Activated naive CD8-positive, alpha-beta T cell (primary cell): Measurements from ENCODE around the gene KIF18A.
"Not testable (repeated sequence)": the region's sequence is repeated elsewhere in the genome, so short reads cannot be mapped to it uniquely, and the experiment has no call there.

Source experiments
- H3K27ac Mint-ChIP-seq: one replicate; pipeline ENCODE4 v1.8.0; 2021; ENCODE audit warnings: mixed read lengths
- H3K27me3 Mint-ChIP-seq: one replicate; pipeline ENCODE4 v1.8.0; 2021; ENCODE audit warnings: mixed read lengths
- H3K36me3 Mint-ChIP-seq: one replicate; pipeline ENCODE4 v1.8.0; 2021; ENCODE audit warnings: mixed read lengths
- H3K4me1 Mint-ChIP-seq: one replicate; pipeline ENCODE4 v1.8.0; 2021; ENCODE audit warnings: low read depth, mixed read lengths
- H3K4me3 Mint-ChIP-seq: one replicate; pipeline ENCODE4 v1.8.0; 2021; ENCODE audit warnings: mild to moderate bottlenecking, mixed read lengths
- H3K9me3 Mint-ChIP-seq: one replicate; pipeline ENCODE4 v1.8.0; 2021; ENCODE audit warnings: low read depth, mixed read lengths

KIF18A gene

DNA sequence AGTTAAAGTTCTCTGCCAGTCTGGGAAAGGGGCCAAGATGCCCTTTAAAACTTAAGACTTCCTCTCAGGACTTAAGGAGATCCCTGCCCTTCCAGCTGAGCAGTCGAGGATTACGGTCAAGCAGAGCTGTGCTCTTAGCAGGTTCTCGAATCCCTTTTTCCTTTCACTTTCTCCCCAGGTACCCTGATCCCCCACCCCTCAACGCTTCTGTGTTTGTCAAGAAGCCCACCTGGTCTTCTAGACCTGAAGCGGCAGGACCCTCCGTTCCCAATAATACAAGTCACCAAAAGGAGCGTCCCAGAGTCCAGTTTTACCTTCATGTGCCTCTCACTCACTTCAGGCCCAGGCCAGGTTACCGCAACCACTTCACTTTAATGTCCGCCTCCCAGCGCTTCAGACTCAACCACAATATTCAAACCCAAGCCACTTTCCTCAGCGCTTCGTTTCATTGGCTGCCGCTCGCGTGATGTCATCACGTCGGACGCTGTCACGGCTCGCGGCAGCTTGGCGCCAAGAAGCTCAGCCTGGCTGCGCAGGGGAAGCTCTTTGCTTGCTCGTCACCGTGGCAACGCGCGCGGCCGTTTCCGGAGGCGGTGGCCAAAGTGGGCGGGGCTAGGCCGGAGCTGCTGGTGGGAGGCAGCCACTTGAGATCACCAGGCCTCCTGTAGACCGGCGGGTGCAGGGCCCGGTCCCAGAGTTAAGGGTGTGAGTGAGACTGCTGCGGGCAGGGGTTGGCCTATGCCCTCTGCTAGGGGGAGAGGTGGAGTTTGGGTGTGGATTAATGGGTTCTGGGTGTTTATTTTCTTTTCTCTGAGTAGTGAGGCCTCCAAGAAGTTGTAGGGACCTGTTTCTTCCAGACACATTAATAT lies at the start of gene KIF18A, which contains the start of gene METTL15:
TSS of gene KIF18A (minus strand) at position 407 of the 869 bp plus-strand sequence. CDS start 10,209 bp downstream, outside the sequence.
TSS of gene METTL15 (plus strand) at position 639 of the 869 bp plus-strand sequence. CDS start 4,947 bp downstream, outside the sequence.
- H3K27ac Mint-ChIP-seq, result peak within 1 kb of the TSS; percentile 96
- no peaks in the 10 kb centered on the region for H3K36me3 Mint-ChIP-seq
- H3K27me3 Mint-ChIP-seq, result no peaks in the 10 kb centered on the region
- peaks cover 52% of the 10 kb centered on the region for H3K4me1 Mint-ChIP-seq
- peak within 1 kb of the TSS; percentile 99 for H3K4me3 Mint-ChIP-seq
- H3K9me3 Mint-ChIP-seq, result no peaks in the 10 kb centered on the region

DNA sequence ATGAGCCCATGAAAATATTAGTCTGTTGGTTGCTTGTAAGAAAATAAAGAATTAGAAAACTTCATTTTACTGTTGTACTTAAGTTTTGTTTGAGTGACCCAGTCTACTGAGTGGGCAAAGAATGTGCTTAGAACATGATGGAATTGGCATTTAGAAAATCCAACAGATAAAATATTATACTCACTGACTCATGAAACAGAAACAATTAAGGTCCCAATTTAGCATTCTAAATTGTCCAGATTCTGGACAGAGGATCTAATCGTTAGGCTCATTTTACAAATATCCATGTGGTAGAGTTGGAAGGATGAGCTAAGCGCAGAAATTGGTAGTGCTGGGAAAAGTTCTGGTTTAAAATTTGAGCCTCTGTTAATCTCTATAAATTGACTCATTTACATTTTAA lies 45.6 kb upstream of the KIF18A start:
- Mint-ChIP-seq H3K4me1 (no peaks in the 10 kb centered on the region), H3K4me3 (no peak overlapping the region), H3K36me3 (peaks cover 22% of the 10 kb centered on the region), H3K27me3 (no peaks in the 10 kb centered on the region), H3K27ac (no peak overlapping the region), H3K9me3 (peaks cover 5% of the 10 kb centered on the region)

DNA sequence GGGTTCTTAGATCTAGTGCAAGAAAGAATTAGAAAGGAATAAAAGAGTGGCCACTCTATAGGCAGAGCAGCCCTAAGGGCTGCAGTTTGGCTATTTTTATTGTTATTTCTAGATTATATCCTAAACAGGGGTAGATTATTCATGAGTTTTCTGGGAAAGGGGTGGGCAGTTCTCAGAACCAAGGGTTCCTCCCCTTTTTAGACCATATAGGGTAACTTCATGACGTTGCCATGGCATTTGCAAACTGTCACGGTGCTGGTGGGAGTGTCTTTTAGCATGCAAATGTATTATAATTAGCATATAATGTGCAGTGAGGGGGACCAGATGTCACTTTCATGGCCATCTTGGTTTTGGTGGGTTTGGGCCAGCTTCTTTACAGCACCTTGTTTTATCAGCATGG lies 44.8 kb upstream of the KIF18A start:
- Mint-ChIP-seq H3K27ac (no peak overlapping the region), H3K4me1 (no peaks in the 10 kb centered on the region), H3K4me3 (no peak overlapping the region), H3K9me3 (peaks cover 3% of the 10 kb centered on the region), H3K36me3 (peaks cover 24% of the 10 kb centered on the region), H3K27me3 (no peaks in the 10 kb centered on the region)

DNA sequence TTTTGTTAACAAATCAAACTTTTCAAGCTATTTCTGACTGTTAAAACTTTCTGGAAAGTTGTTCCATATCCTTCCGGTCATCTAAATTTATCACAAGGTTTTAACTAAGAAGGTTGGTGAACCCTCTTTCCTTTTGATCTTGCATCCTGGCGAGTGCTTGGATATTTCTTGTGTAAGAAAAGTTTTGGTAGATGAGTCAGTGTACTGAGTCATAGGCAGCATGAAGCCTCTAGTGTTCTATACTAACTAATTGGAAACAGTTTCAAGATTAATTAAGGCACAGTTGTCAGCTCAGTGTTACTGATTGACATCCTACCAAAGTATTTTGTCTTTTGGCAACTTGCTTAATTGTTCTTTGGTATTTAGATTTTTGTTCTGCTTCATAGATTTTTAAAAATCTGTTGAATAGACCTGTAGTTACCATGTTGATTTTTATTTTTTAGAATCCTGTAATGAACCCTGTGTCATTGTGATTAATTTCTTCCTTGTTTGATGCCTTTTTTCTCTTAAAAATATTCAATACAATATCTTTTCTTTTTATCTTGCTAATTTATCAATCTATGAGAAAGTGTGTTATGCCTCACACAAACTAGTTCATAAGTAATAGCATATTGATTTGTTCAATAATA lies 38.3 kb upstream of the KIF18A start:
- Mint-ChIP-seq H3K27me3 (no peaks in the 10 kb centered on the region), H3K27ac (no peak overlapping the region), H3K9me3 (no peaks in the 10 kb centered on the region), H3K4me3 (no peak overlapping the region), H3K36me3 (peaks cover 16% of the 10 kb centered on the region), H3K4me1 (peaks cover 2% of the 10 kb centered on the region)

DNA sequence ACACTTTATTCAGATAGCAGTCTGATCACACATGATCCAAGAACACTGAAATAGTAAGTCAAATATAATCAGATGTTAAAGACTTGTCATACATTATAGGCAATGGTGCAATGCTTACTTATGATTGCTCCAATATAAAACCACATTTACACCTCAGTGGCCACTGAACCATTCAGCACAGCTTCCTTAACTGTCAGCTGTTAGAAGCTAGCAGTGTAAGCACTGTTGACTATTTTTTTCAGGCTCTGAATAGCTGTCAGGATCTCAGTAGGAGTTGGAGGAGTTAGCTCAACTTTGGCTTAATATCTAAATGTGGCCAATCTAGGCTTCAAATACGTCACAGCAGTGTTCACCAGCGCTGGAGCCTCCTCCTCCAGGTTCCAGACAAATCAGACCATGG lies 36.9 kb upstream of the KIF18A start:
- Mint-ChIP-seq H3K4me3 (no peak overlapping the region), H3K9me3 (no peaks in the 10 kb centered on the region), H3K36me3 (peaks cover 22% of the 10 kb centered on the region), H3K27ac (no peak overlapping the region), H3K4me1 (peaks cover 2% of the 10 kb centered on the region), H3K27me3 (no peaks in the 10 kb centered on the region)

DNA sequence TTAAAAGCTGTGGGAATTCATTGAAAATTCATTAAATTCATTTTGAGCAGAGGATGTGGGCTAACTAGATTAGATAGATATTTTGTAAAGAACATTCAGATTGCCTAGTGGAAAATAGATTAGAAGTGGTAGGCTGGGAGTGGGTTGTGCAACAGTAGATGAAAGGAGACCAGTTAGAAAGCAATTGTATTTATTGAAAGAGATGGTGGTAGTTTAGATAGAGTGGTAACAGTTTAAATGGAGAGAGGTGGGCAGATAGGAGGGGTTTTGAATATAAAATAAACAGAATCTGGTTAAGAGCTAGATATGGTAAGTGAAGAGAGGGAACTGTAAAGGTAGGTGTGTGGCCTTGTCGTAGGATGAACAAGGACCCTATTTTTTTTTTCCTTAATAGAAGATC lies 34.8 kb upstream of the KIF18A start:
- no peaks in the 10 kb centered on the region for H3K27me3 Mint-ChIP-seq
- H3K4me1 Mint-ChIP-seq, result peaks cover 2% of the 10 kb centered on the region
- no peak overlapping the region for H3K4me3 Mint-ChIP-seq
- no peak overlapping the region for H3K27ac Mint-ChIP-seq
- no peaks in the 10 kb centered on the region for H3K9me3 Mint-ChIP-seq
- peaks cover 24% of the 10 kb centered on the region for H3K36me3 Mint-ChIP-seq

DNA sequence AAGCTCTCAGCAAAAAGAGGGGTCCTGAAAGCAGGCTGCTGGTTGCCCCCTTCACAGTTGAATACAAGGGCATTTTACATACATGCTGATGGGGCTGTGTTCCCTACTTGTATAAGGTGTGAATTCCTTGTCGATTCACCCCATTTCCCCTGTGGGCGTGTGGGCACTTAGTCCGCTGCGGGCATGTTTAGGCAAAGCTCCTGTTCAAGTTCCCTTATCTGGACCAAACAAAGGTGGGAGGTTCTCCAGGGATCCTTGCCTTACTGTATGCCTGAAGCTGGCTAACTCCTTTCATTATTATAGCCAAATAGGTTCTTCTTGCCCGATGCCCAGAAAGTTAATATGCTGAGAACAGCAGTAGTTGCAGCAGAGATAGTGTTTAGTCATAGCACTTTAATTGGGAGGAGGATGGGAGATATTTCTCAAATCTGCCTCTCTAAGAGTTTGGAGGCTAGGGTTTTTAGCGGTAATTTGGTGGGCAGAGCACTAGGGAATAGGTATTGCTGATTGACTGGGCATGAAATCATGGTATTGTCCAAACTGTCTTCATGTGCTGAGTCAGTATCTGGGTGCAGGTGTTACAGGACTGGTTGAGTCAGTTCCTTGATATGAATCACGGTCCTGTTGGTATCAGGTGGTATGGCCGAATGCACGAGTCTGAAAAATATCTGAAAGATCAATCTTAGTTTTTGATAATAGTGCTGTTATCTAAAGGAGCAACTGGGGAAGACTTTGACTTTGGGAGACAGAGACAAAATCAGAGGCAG lies 32.9 kb upstream of the KIF18A start:
- H3K4me3 Mint-ChIP-seq, result no peak overlapping the region
- peaks cover 10% of the 10 kb centered on the region for H3K9me3 Mint-ChIP-seq

DNA sequence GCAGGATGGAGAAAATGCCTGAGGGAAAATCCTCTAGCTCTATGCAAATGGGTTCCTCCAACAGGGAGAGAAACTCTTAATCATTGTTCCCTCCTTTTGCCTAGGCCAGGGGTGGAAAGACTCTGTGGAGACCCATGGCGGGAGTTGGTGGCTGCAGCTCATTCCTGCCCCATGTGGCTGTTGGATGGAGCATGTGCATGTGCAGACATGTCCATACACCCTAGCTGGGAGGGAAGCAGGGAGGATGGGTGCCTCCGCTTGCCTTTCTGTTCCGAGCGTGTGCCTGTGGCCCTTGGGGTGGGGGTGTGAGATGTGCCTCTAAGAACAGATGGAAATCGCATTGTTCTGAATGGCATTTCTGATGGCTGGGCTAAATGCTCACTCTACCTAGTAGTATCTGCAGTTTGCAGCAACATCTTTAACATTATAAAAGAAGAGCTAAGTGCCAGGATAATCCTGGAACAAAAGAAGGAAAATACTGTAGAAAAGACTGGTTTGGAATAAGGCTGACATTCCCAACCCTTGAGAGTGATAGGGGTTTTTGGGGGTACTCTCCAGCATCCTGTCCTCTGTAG lies 32.0 kb upstream of the KIF18A start:
- no peak overlapping the region for H3K27ac Mint-ChIP-seq
- H3K4me3 Mint-ChIP-seq, result no peak overlapping the region
- H3K9me3 Mint-ChIP-seq, result peaks cover 14% of the 10 kb centered on the region
- no peaks in the 10 kb centered on the region for H3K27me3 Mint-ChIP-seq
- H3K4me1 Mint-ChIP-seq, result peaks cover 2% of the 10 kb centered on the region
- H3K36me3 Mint-ChIP-seq, result peaks cover 35% of the 10 kb centered on the region

More for the DNA sequence above, 32.9 kb upstream of the KIF18A start:
- Mint-ChIP-seq H3K4me1 (peaks cover 2% of the 10 kb centered on the region), H3K27me3 (no peaks in the 10 kb centered on the region), H3K27ac (no peak overlapping the region), H3K36me3 (peaks cover 33% of the 10 kb centered on the region)

DNA sequence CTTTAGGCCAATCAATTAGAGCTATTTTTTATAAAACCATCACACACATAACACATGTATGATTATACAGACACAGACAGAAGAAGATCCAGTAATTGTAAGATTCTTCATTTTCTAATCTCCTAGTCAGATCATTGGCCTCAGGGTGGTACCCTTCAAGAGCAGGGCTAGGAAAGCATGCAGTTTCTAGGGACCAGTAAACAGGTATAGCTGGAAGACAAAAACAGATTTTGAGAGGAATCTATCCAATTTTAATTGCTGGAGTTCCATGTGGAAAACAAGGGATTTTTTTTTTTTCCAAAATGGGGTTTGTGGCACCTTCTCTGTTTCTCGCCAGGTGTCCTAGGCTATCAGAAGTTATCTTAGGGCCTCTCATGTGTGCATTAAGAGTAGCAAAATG lies 29.9 kb upstream of the KIF18A start:
- Mint-ChIP-seq H3K9me3 (peaks cover 14% of the 10 kb centered on the region), H3K27ac (no peak overlapping the region), H3K36me3 (peaks cover 35% of the 10 kb centered on the region), H3K4me3 (no peak overlapping the region), H3K27me3 (no peaks in the 10 kb centered on the region), H3K4me1 (peaks cover 2% of the 10 kb centered on the region)

DNA sequence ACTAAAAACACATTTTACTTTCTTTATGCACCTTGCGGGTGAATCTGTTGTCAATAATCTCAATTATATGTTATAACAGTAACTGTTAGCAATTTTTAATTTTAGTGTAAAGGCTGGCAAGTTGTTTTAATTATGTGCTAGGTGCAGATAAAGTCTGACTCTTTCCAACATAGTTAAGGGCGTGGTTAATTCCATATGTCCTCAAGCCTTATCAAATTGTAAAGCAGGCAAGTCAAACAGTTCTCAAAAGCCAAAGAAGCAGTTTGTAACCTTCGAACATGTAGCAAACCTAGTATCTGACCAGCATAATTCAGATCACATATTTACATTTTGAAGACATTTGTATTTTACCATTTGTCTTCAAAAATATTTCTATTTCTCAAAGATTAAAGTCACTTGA lies 29.4 kb upstream of the KIF18A start:
- Mint-ChIP-seq H3K4me3 (no peak overlapping the region), H3K9me3 (peaks cover 14% of the 10 kb centered on the region), H3K27me3 (no peaks in the 10 kb centered on the region), H3K27ac (no peak overlapping the region), H3K36me3 (peaks cover 33% of the 10 kb centered on the region), H3K4me1 (peaks cover 2% of the 10 kb centered on the region)

DNA sequence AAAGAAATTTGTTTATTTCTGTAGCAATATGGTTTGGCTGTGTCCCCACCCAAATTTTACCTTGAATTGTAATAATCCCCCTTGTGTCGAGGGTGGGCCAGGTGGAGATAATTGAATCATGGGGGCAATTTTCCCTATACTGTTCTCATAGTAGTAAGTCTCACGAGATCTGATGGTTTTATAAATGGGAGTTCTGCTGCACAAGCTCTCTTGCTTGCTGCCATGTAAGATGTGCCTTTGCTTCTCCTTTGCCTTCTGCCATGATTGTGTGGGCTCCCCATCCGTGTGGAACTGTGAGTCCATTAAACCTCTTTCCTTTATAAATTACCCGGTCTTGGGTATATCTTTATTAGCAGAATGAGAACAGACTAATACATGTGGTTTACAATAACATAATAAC lies 28.2 kb upstream of the KIF18A start:
- peaks cover 14% of the 10 kb centered on the region for H3K9me3 Mint-ChIP-seq
- H3K4me1 Mint-ChIP-seq, H3K27ac Mint-ChIP-seq, H3K27me3 Mint-ChIP-seq, H3K4me3 Mint-ChIP-seq: not testable (repeated sequence)
- H3K36me3 Mint-ChIP-seq, result peaks cover 37% of the 10 kb centered on the region

DNA sequence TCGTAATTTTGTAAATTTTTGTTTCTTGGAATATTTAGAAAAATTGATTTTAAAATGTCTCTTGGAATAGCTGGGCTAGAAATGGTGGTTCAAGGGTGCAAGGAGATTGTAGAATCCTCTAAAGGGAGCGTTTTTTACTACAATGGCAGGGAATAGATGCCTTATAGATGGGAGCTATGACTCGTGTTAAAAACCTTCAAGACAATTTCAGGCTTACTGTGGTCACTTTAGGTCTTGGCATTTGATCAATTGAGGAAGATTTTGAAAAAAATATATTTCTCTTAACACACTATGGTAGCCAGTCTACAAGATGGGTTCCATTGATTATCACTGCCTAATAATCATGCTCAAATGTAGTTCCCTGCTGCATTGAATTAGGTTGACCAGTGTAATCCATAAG lies 25.2 kb upstream of the KIF18A start:
- Mint-ChIP-seq H3K27ac (no peak overlapping the region), H3K9me3 (peaks cover 14% of the 10 kb centered on the region), H3K36me3 (peaks cover 32% of the 10 kb centered on the region), H3K4me3 (no peak overlapping the region), H3K4me1 (no peaks in the 10 kb centered on the region), H3K27me3 (no peaks in the 10 kb centered on the region)

DNA sequence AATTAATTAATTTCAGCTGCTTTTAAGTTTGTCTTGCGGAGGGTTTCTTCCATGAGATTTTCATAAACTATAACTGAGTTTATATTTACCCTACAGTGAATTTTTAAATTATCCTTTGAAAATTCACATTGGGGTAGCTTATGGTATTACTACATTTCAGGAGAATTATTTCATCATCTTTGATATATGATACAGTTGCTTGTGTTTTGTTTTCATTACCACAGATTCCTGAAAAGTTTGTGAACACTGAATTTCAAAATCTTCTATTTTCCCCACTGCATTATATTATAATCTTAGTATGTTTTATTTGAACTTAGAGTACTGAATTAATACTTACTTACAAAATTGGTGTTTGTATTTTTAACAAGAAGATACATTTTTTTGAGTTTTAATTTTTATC lies 24.6 kb upstream of the KIF18A start:
- Mint-ChIP-seq H3K9me3 (peaks cover 14% of the 10 kb centered on the region), H3K36me3 (peaks cover 29% of the 10 kb centered on the region), H3K4me3 (no peak overlapping the region), H3K27me3 (no peaks in the 10 kb centered on the region), H3K4me1 (no peaks in the 10 kb centered on the region), H3K27ac (no peak overlapping the region)

DNA sequence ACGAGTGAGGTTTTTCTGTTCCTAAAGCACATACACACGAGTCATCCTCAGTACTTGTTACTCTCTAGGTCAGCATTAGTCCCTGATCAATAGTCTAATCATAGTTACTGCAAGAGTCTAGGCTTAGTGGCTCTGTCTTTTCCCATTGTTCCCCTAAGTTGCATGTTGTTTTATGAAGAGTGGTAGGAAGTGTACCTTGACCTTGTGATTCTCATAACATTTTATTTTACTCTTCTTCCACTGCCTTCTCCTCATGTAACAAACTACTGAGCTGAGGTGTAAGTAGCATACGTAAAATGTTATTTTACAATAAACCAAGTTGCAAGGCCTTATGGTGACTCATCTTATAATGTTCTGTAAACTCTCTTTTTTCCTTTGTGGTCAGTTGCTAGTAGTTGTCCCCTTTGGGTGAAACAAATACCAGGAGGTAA lies 15.2 kb upstream of the KIF18A start:
- no peaks in the 10 kb centered on the region for H3K27me3 Mint-ChIP-seq
- H3K4me3 Mint-ChIP-seq, result no peak overlapping the region
- H3K27ac Mint-ChIP-seq, result no peak overlapping the region
- no peaks in the 10 kb centered on the region for H3K9me3 Mint-ChIP-seq
- peaks cover 14% of the 10 kb centered on the region for H3K4me1 Mint-ChIP-seq
- peaks cover 17% of the 10 kb centered on the region for H3K36me3 Mint-ChIP-seq
